Activated B cell treated with CpG ODN at 0.5 μM for 24 hours (primary cell): ENCODE measurements around the gene TBR1. TPM values are rescaled to one million over a fixed set of nuclear protein-coding genes. Genes with fewer than 3 reads are reported as not detected.

ENCODE experiments used
- ATAC-seq: fragments of 200-7000 bp; cut with Tn5 transposase; one replicate; pipeline ENCODE4 v1.10.0; 2021; ENCODE audit warnings: low read depth, mild to moderate bottlenecking, moderate library complexity
- CTCF ChIA-PET: fragments of 350-600 bp; sonication (Branson Sonifier 250); formaldehyde crosslinking; loops from one replicate; lab custom pipeline; 2021; ENCODE audit warnings: antibody characterized with exemption; lab: Charles Lee
- POLR2A ChIA-PET: fragments of 350-600 bp; sonication (Branson Sonifier 250); formaldehyde crosslinking; loops from one replicate; lab custom pipeline; 2021; ENCODE audit warnings: antibody characterized with exemption; lab: Charles Lee
- DNase-seq: peaks from one replicate; pipeline ENCODE4 v3.0.0; 2022
- H3K27ac Mint-ChIP-seq: one replicate; pipeline ENCODE4 v1.8.0; 2020; ENCODE audit warnings: mixed read lengths
- H3K27me3 Mint-ChIP-seq: one replicate; pipeline ENCODE4 v1.8.0; 2021; ENCODE audit warnings: mixed read lengths
- H3K36me3 Mint-ChIP-seq: one replicate; pipeline ENCODE4 v1.8.0; 2021; ENCODE audit warnings: low read depth, mixed read lengths
- H3K4me1 Mint-ChIP-seq: one replicate; pipeline ENCODE4 v1.8.0; 2021; ENCODE audit warnings: mixed read lengths
- H3K4me3 Mint-ChIP-seq: one replicate; pipeline ENCODE4 v1.8.0; 2020; ENCODE audit warnings: mild to moderate bottlenecking, mixed read lengths
- H3K9me3 Mint-ChIP-seq: one replicate; pipeline ENCODE4 v1.8.0; 2020; ENCODE audit warnings: mixed read lengths
- CTCF ChIP-seq: fragments of 200-600 bp; IDR thresholded peaks from one replicate; pipeline ENCODE4 v1.8.0; 2022; ENCODE audit warnings: antibody characterized with exemption, mild to moderate bottlenecking
- intact Hi-C: fragments of 100-400 bp; cut with micrococcal nuclease; formaldehyde crosslinking; loops from one replicate; pipeline ENCODE4 v1.15.1; 2024
- total RNA-seq: library from RNA; stranded (reverse); gene quantifications from 2 replicates; pipeline ENCODE4 v1.2.3, GENCODE V29; 2022

TBR1 gene
- total RNA-seq, 1 donor from 2014 or later: 0.02 TPM

- CTCF ChIA-PET: no interaction called here
- intact Hi-C loops: no loop called here
These were observed 42.2 kb upstream of the TBR1 start for GRCh38 chr2:161373942-161374341.

GRCh38 chr2:161374446-161374845, 41.7 kb upstream of the TBR1 start:
- ATAC-seq (no peak), DNase-seq (no peak)
- ChIA-PET CTCF (no interaction called here), POLR2A (no interaction called here)
- no peak overlapping the region for H3K4me3 Mint-ChIP-seq
- peaks cover 38% of the 10 kb centered on the region for H3K36me3 Mint-ChIP-seq
- no peaks in the 10 kb centered on the region for H3K4me1 Mint-ChIP-seq
- no peaks in the 10 kb centered on the region for H3K9me3 Mint-ChIP-seq
- TF ChIP-seq CTCF: no peak
- no peaks in the 10 kb centered on the region for H3K27me3 Mint-ChIP-seq
- intact Hi-C loops: no loop called here
- H3K27ac Mint-ChIP-seq: no peak overlapping the region

More at GRCh38 chr2:161373942-161374341, 42.2 kb upstream of the TBR1 start:
- no peaks in the 10 kb centered on the region for H3K9me3 Mint-ChIP-seq
- DNase-seq (no peak), ATAC-seq (no peak)
- POLR2A ChIA-PET: no interaction called here
- no peak overlapping the region for H3K27ac Mint-ChIP-seq
- no peak overlapping the region for H3K4me3 Mint-ChIP-seq
- H3K36me3 Mint-ChIP-seq: peaks cover 41% of the 10 kb centered on the region
- H3K27me3 Mint-ChIP-seq: no peaks in the 10 kb centered on the region
- H3K4me1 Mint-ChIP-seq: no peaks in the 10 kb centered on the region
- no peak for TF ChIP-seq CTCF

GRCh38 chr2:161379740-161380139, 36.4 kb upstream of the TBR1 start:
- CTCF ChIA-PET: no interaction called here
- ATAC-seq: no peak
- peaks cover 3% of the 10 kb centered on the region for H3K4me1 Mint-ChIP-seq
- no peak overlapping the region for H3K27ac Mint-ChIP-seq
- peaks cover 22% of the 10 kb centered on the region for H3K36me3 Mint-ChIP-seq
- no peak overlapping the region for H3K4me3 Mint-ChIP-seq
- intact Hi-C loops: no loop called here
- no peak for DNase-seq
- H3K27me3 Mint-ChIP-seq: no peaks in the 10 kb centered on the region
- no peak for TF ChIP-seq CTCF
- POLR2A ChIA-PET: no interaction called here
- H3K9me3 Mint-ChIP-seq: no peaks in the 10 kb centered on the region

- Mint-ChIP-seq H3K36me3 (peaks cover 21% of the 10 kb centered on the region), H3K4me1 (peaks cover 16% of the 10 kb centered on the region), H3K4me3 (no peak overlapping the region), H3K27ac (no peak overlapping the region), H3K27me3 (no peaks in the 10 kb centered on the region), H3K9me3 (no peaks in the 10 kb centered on the region)
- DNase-seq (no peak), ATAC-seq (no peak)
- POLR2A ChIA-PET: no interaction called here
- no peak for TF ChIP-seq CTCF
- CTCF ChIA-PET: no interaction called here
- intact Hi-C loops: no loop called here
These were observed 34.6 kb upstream of the TBR1 start for GRCh38 chr2:161381546-161381945.

GRCh38 chr2:161382747-161383146, 33.4 kb upstream of the TBR1 start:
- intact Hi-C loops: no loop called here
- CTCF ChIA-PET: no interaction called here
- TF ChIP-seq CTCF: no peak
- Mint-ChIP-seq H3K4me1 (peaks cover 20% of the 10 kb centered on the region), H3K9me3 (no peaks in the 10 kb centered on the region), H3K27me3 (no peaks in the 10 kb centered on the region), H3K27ac (no peak overlapping the region), H3K4me3 (no peak overlapping the region), H3K36me3 (peaks cover 26% of the 10 kb centered on the region)
- DNase-seq (no peak), ATAC-seq (no peak)
- POLR2A ChIA-PET: interaction anchor here (0.9 kb wide), 1 partner anchor 27 kb away, joined by 3 read pairs; no protein-coding TSS in a partner anchor
